Measurements from ENCODE around the gene SSPN.
"Not testable (repeated sequence)": the region's sequence is repeated elsewhere in the genome, so short reads cannot be mapped to it uniquely, and the experiment has no call there.

SSPN gene

GRCh38 chr12:26229910-26230309 lies 34.5 kb downstream of the SSPN start:
- DNase-seq (ENCODE audit: low read depth in 2 of 2): no peak

GRCh38 chr12:26231470-26231869 lies 36.1 kb downstream of the SSPN start:
- no peak for DNase-seq (ENCODE audit: low read depth in 2 of 2)

- DNase-seq (ENCODE audit: low read depth in 2 of 2): no peak
Measured at GRCh38 chr12:26231921-26232320, 36.5 kb downstream of the SSPN start.

- DNase-seq (ENCODE audit: low read depth in 2 of 2): no peak
Measured at GRCh38 chr12:26233631-26234030, 38.3 kb downstream of the SSPN start.

- not testable (repeated sequence) for DNase-seq (ENCODE audit: low read depth in 2 of 2)
Measured at GRCh38 chr12:26235465-26235864, 40.1 kb downstream of the SSPN start.

GRCh38 chr12:26238341-26239121 lies 43.2 kb downstream of the SSPN start:
- no peak for DNase-seq (ENCODE audit: low read depth in 2 of 2)

- no peak for DNase-seq (ENCODE audit: low read depth in 2 of 2)
Measured at GRCh38 chr12:26239122-26239851, 43.9 kb downstream of the SSPN start.

GRCh38 chr12:26239852-26240815 lies 44.8 kb downstream of the SSPN start:
- DNase-seq (ENCODE audit: low read depth in 2 of 2): no peak

GRCh38 chr12:26241080-26241479 lies 45.7 kb downstream of the SSPN start:
- DNase-seq (ENCODE audit: low read depth in 2 of 2): no peak

GRCh38 chr12:26242683-26243082 lies 47.3 kb downstream of the SSPN start:
- no peak for DNase-seq (ENCODE audit: low read depth in 2 of 2)

- no peak for DNase-seq (ENCODE audit: low read depth in 2 of 2)
Measured at GRCh38 chr12:26244503-26244902, 49.1 kb downstream of the SSPN start.

GRCh38 chr12:26245175-26245942 lies 50.0 kb downstream of the SSPN start:
- DNase-seq (ENCODE audit: low read depth in 2 of 2): no peak

GRCh38 chr12:26246483-26247164 lies 51.3 kb downstream of the SSPN start:
- DNase-seq (ENCODE audit: low read depth in 2 of 2): no peak

- DNase-seq (ENCODE audit: low read depth in 2 of 2): no peak
Measured at GRCh38 chr12:26247873-26248272, 52.5 kb downstream of the SSPN start.

GRCh38 chr12:26250801-26251200 lies 55.4 kb downstream of the SSPN start:
- no peak for DNase-seq (ENCODE audit: low read depth in 2 of 2)

- DNase-seq (ENCODE audit: low read depth in 2 of 2): no peak
Measured at GRCh38 chr12:26251600-26251999, 56.2 kb downstream of the SSPN start.

GRCh38 chr12:26252946-26253345 lies 57.6 kb downstream of the SSPN start:
- DNase-seq (ENCODE audit: low read depth in 2 of 2): no peak

- no peak for DNase-seq (ENCODE audit: low read depth in 2 of 2)
Measured at GRCh38 chr12:26255893-26256645, 60.7 kb downstream of the SSPN start.

- DNase-seq (ENCODE audit: low read depth in 2 of 2): no peak
Measured at GRCh38 chr12:26264215-26264838, 69.0 kb downstream of the SSPN start.

- no peak for DNase-seq (ENCODE audit: low read depth in 2 of 2)
Measured at GRCh38 chr12:26265606-26266005, 70.2 kb downstream of the SSPN start.
